ENCODE results near the gene FMNL1.

DNA sequence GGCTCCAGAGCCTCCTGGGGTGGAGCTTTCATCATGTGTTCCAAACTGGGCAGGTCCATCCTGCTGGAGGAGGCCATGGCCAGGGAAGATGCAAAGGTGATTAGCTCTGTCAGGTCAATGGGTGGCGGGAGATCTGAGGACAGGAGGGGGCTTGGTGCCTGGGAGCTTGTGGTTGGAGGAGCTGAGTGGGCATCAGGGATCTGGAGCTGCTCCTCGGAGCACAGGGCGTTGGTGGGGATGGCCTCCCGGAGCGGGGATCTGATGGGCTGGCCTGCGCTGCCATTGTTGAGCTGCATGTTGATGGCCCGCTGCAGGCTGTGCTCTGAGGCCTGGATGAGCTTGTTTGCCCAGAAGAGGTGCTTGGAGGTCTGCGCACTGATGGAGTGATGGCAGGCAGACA is 33.7 kb downstream of the FMNL1 start:
- TF ChIP-seq, protein P1, sequence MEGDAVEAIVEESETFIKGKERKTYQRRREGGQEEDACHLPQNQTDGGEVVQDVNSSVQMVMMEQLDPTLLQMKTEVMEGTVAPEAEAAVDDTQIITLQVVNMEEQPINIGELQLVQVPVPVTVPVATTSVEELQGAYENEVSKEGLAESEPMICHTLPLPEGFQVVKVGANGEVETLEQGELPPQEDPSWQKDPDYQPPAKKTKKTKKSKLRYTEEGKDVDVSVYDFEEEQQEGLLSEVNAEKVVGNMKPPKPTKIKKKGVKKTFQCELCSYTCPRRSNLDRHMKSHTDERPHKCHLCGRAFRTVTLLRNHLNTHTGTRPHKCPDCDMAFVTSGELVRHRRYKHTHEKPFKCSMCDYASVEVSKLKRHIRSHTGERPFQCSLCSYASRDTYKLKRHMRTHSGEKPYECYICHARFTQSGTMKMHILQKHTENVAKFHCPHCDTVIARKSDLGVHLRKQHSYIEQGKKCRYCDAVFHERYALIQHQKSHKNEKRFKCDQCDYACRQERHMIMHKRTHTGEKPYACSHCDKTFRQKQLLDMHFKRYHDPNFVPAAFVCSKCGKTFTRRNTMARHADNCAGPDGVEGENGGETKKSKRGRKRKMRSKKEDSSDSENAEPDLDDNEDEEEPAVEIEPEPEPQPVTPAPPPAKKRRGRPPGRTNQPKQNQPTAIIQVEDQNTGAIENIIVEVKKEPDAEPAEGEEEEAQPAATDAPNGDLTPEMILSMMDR (IDR thresholded peaks at IDR 0.05) = no peak
- no peak for TF ChIP-seq POLR2A (IDR thresholded peaks at IDR 0.05)

Measured in adrenal gland (tissue), 5 donors.